ENCODE results near the gene CFHR4. TPM values are rescaled to one million over a fixed set of nuclear protein-coding genes. Genes with fewer than 3 reads are reported as not detected.
"Not testable (repeated sequence)": the region's sequence is repeated elsewhere in the genome, so short reads cannot be mapped to it uniquely, and the experiment has no call there.

Gene CFHR4
- total and polyA plus RNA-seq, 9 donors: 0.10 to 0.84 TPM; not detected in 7

DNA sequence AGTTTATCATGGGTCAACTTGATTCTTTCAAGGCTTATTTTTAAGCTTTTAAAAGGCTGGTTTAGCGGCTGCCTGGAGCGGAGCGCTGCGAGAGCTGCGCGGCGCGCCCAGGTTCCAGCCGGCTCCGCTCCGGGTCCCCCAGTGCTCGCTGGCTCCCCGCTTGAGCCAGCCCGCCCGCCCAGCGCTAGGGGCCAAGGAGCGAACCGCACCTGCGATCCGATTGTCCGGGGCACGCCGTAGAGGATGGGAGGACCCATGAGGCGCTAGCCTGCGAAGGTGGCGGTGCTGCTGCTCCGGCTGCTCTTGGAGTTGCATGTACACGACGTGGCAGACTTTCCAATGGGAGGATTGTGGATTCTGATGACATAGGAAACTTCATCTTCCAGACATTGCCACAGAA lies 9.9 kb upstream of the CFHR4 start:
- peak; percentile 8 for DNase-seq
- Histone ChIP-seq H3K9me3 (replicated peaks; ENCODE audit: control insufficient read depth, low read depth, low read length) (no peaks in the 10 kb centered on the region), H3K27ac (ENCODE audit: low read length) (no peak overlapping the region), H3K36me3 (ENCODE audit: control insufficient read depth, insufficient read depth, low read length) (no peaks in the 10 kb centered on the region), H3K4me1 (ENCODE audit: control insufficient read depth, insufficient read depth, low read length) (no peaks in the 10 kb centered on the region), H3K27me3 (ENCODE audit: control insufficient read depth, insufficient read depth, low read length) (no peaks in the 10 kb centered on the region), H3K4me3 (ENCODE audit: low read length) (peak overlapping the region; percentile 17)
- 5% methylated on average over 27 of the region's 29 CpGs for WGBS (ENCODE audit: insufficient coverage)

DNA sequence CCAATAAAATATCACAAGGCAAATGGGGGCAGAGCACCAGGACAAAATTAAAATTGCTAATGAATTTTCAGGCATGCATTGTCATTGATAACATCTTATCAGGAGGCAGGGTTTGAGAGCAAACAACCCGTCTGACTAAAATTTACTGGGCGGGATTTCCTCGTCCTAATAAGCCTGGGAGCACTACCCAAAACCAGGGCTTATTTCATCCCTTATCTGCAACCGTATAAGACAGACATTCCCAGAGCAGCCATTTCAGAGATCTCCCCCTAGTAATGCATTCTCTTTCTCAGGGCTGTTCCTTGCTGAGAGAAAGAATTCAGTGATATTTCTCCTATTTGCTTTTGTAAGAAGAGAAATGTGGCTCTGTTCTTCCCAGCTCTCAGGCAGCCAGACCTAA lies 1.3 kb upstream of the CFHR4 start:
- not testable (repeated sequence) for H3K4me3 ChIP-seq (ENCODE audit: low read length); H3K9me3 ChIP-seq (replicated peaks; ENCODE audit: control insufficient read depth, low read depth, low read length); H3K36me3 ChIP-seq (ENCODE audit: control insufficient read depth, insufficient read depth, low read length); DNase-seq; H3K27me3 ChIP-seq (ENCODE audit: control insufficient read depth, insufficient read depth, low read length); H3K4me1 ChIP-seq (ENCODE audit: control insufficient read depth, insufficient read depth, low read length); H3K27ac ChIP-seq (ENCODE audit: low read length)
- WGBS (ENCODE audit: insufficient coverage): 90% methylated on average over 3 of the region's 4 CpGs

GRCh38 chr1:196890668-196891067 lies 2.8 kb downstream of the CFHR4 start:
- no peak for DNase-seq
- no peak overlapping the region for H3K27ac ChIP-seq (ENCODE audit: low read length)
- H3K27me3 ChIP-seq (ENCODE audit: control insufficient read depth, insufficient read depth, low read length): no peaks in the 10 kb centered on the region
- WGBS (ENCODE audit: insufficient coverage): 85% methylated on average over 2 of the region's 6 CpGs
- H3K4me1 ChIP-seq (ENCODE audit: control insufficient read depth, insufficient read depth, low read length): no peaks in the 10 kb centered on the region
- no peaks in the 10 kb centered on the region for H3K9me3 ChIP-seq (replicated peaks; ENCODE audit: control insufficient read depth, low read depth, low read length)
- H3K36me3 ChIP-seq (ENCODE audit: control insufficient read depth, insufficient read depth, low read length): no peaks in the 10 kb centered on the region
- H3K4me3 ChIP-seq (ENCODE audit: low read length): no peak overlapping the region

GRCh38 chr1:196891251-196891650 lies 3.4 kb downstream of the CFHR4 start:
- no peak for DNase-seq
- no peak overlapping the region for H3K27ac ChIP-seq (ENCODE audit: low read length)
- H3K27me3 ChIP-seq (ENCODE audit: control insufficient read depth, insufficient read depth, low read length): no peaks in the 10 kb centered on the region
- H3K36me3 ChIP-seq (ENCODE audit: control insufficient read depth, insufficient read depth, low read length): no peaks in the 10 kb centered on the region
- H3K4me3 ChIP-seq (ENCODE audit: low read length): no peak overlapping the region
- H3K9me3 ChIP-seq (replicated peaks; ENCODE audit: control insufficient read depth, low read depth, low read length): no peaks in the 10 kb centered on the region
- WGBS (ENCODE audit: insufficient coverage): 84% methylated on average over 4 of the region's 6 CpGs
- no peaks in the 10 kb centered on the region for H3K4me1 ChIP-seq (ENCODE audit: control insufficient read depth, insufficient read depth, low read length)

- Histone ChIP-seq H3K4me1 (ENCODE audit: control insufficient read depth, insufficient read depth, low read length) (no peaks in the 10 kb centered on the region), H3K9me3 (replicated peaks; ENCODE audit: control insufficient read depth, low read depth, low read length) (no peaks in the 10 kb centered on the region), H3K27me3 (ENCODE audit: control insufficient read depth, insufficient read depth, low read length) (no peaks in the 10 kb centered on the region), H3K4me3 (ENCODE audit: low read length) (no peak overlapping the region), H3K36me3 (ENCODE audit: control insufficient read depth, insufficient read depth, low read length) (no peaks in the 10 kb centered on the region), H3K27ac (ENCODE audit: low read length) (no peak overlapping the region)
- DNase-seq: no peak
- WGBS (ENCODE audit: insufficient coverage): 60% methylated on average over 1 of the region's 8 CpGs
These were observed 8.5 kb downstream of the CFHR4 start for GRCh38 chr1:196896355-196896754.

DNA sequence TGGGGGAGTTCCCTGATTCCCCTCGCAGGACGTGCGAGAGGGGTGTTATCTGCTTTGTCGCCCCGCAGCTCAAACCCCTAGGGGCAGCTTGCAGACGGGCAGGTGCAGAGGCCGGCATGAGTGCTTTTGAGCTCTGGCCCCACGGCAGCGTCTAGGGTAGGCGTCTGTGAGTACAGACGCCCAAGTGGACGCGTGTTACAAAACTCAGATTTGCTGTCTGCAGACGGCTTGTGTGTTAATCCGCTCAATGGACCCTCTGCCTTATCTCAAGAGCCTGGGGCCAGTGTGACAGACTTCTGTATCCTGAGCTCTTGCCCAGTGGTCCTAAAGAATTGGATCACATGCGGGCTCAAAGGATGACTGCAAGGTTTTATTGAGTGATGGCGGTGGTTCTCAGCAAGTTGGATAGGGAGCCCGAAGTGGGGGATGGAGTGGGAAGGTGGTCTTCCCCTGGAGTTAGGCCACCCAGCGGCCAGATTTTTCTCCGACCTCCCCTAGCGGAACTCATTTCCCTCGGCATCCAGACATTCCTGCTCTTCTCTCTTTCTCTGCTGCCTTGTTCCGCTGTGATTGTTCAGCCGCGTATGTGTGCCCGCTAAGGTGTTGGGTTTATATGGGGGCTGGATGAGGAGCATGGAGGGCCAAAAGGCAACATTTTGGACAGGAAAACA lies 9.4 kb downstream of the CFHR4 start:
- WGBS (ENCODE audit: insufficient coverage): 22% methylated on average over 16 of the region's 26 CpGs
- Histone ChIP-seq H3K9me3 (replicated peaks; ENCODE audit: control insufficient read depth, low read depth, low read length) (no peaks in the 10 kb centered on the region), H3K36me3 (ENCODE audit: control insufficient read depth, insufficient read depth, low read length) (no peaks in the 10 kb centered on the region), H3K4me1 (ENCODE audit: control insufficient read depth, insufficient read depth, low read length) (no peaks in the 10 kb centered on the region), H3K27ac (ENCODE audit: low read length) (no peak overlapping the region), H3K27me3 (ENCODE audit: control insufficient read depth, insufficient read depth, low read length) (no peaks in the 10 kb centered on the region), H3K4me3 (ENCODE audit: low read length) (no peak overlapping the region)
- DNase-seq: no peak

- Histone ChIP-seq H3K36me3 (ENCODE audit: control insufficient read depth, insufficient read depth, low read length) (no peaks in the 10 kb centered on the region), H3K4me1 (ENCODE audit: control insufficient read depth, insufficient read depth, low read length) (no peaks in the 10 kb centered on the region), H3K4me3 (ENCODE audit: low read length) (no peak overlapping the region), H3K27me3 (ENCODE audit: control insufficient read depth, insufficient read depth, low read length) (no peaks in the 10 kb centered on the region), H3K27ac (ENCODE audit: low read length) (no peak overlapping the region), H3K9me3 (replicated peaks; ENCODE audit: control insufficient read depth, low read depth, low read length) (no peaks in the 10 kb centered on the region)
- no CpG with 5 or more reads among the region's 2 CpGs for WGBS (ENCODE audit: insufficient coverage)
- DNase-seq: no peak
These were observed 14.5 kb downstream of the CFHR4 start for GRCh38 chr1:196902344-196902743.

GRCh38 chr1:196910215-196910614 lies 22.4 kb downstream of the CFHR4 start:
- WGBS (ENCODE audit: insufficient coverage): 100% methylated on average over 2 of the region's 2 CpGs
- Histone ChIP-seq H3K9me3 (replicated peaks; ENCODE audit: control insufficient read depth, low read depth, low read length) (no peaks in the 10 kb centered on the region), H3K4me1 (ENCODE audit: control insufficient read depth, insufficient read depth, low read length) (no peaks in the 10 kb centered on the region), H3K27me3 (ENCODE audit: control insufficient read depth, insufficient read depth, low read length) (no peaks in the 10 kb centered on the region), H3K27ac (ENCODE audit: low read length) (no peak overlapping the region), H3K36me3 (ENCODE audit: control insufficient read depth, insufficient read depth, low read length) (no peaks in the 10 kb centered on the region), H3K4me3 (ENCODE audit: low read length) (no peak overlapping the region)
- DNase-seq: no peak

GRCh38 chr1:196912283-196912682 lies 24.4 kb downstream of the CFHR4 start:
- H3K4me1 ChIP-seq (ENCODE audit: control insufficient read depth, insufficient read depth, low read length); H3K27me3 ChIP-seq (ENCODE audit: control insufficient read depth, insufficient read depth, low read length); H3K4me3 ChIP-seq (ENCODE audit: low read length); H3K9me3 ChIP-seq (replicated peaks; ENCODE audit: control insufficient read depth, low read depth, low read length); H3K36me3 ChIP-seq (ENCODE audit: control insufficient read depth, insufficient read depth, low read length); DNase-seq; H3K27ac ChIP-seq (ENCODE audit: low read length): not testable (repeated sequence)
- 0% methylated on average over 2 of the region's 5 CpGs for WGBS (ENCODE audit: insufficient coverage)

DNA sequence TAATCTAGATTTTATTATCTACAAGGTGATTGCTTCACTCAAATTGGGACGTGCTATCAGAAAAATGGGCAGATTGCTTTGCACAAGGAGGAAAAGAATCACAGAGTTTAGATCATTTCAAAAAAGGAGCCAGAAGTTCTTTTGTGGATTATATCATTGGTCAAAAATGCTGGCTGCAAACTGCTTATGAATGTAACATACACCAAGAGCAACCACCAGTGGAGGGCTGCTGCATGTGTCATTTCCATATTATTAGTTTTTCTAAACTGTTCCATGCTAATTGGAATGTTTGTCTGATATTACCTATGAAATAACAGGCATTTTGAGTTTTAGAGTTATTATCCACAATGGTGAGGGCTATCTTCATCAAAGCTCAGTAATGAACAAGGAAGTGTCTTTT lies 39.0 kb downstream of the CFHR4 start:
- no CpG with 5 or more reads among the region's 1 CpG for WGBS (ENCODE audit: insufficient coverage)
- not testable (repeated sequence) for H3K9me3 ChIP-seq (replicated peaks; ENCODE audit: control insufficient read depth, low read depth, low read length); H3K27me3 ChIP-seq (ENCODE audit: control insufficient read depth, insufficient read depth, low read length); DNase-seq; H3K4me1 ChIP-seq (ENCODE audit: control insufficient read depth, insufficient read depth, low read length); H3K36me3 ChIP-seq (ENCODE audit: control insufficient read depth, insufficient read depth, low read length); H3K4me3 ChIP-seq (ENCODE audit: low read length); H3K27ac ChIP-seq (ENCODE audit: low read length)

DNA sequence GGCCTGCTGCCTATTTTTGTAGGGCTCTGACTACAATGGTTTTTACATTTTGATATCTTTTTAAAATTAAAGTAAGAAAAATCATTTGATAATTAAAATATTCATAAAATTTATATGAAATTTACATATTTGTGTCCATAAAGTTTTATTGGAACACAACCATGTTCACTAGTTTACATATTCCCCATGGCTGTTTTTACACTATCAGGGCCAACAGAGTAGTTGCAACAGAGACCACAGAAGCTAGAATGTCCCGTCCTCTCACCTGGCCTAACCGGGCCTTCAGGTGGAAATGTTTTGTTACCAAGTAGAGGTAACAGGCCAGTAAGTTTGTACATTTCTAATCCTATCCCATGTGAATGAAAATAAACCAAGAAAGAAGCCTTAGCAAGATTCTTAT lies 45.0 kb downstream of the CFHR4 start:
- not testable (repeated sequence) for H3K9me3 ChIP-seq (replicated peaks; ENCODE audit: control insufficient read depth, low read depth, low read length); H3K4me1 ChIP-seq (ENCODE audit: control insufficient read depth, insufficient read depth, low read length); H3K27ac ChIP-seq (ENCODE audit: low read length); H3K36me3 ChIP-seq (ENCODE audit: control insufficient read depth, insufficient read depth, low read length); DNase-seq; H3K27me3 ChIP-seq (ENCODE audit: control insufficient read depth, insufficient read depth, low read length); H3K4me3 ChIP-seq (ENCODE audit: low read length)
- no CpG with 5 or more reads among the region's 2 CpGs for WGBS (ENCODE audit: insufficient coverage)
